Activated CD8-positive, alpha-beta memory T cell treated with anti-CD3 and anti-CD28 coated beads, Interleukin-2, amount 50 U/mL, for 1 hour (primary cell): ENCODE measurements around the gene MAGEB17.
"Not testable (repeated sequence)": the region's sequence is repeated elsewhere in the genome, so short reads cannot be mapped to it uniquely, and the experiment has no call there.

Source experiments
- DNase-seq: peaks from one replicate; pipeline ENCODE4 v3.0.0-alpha.2; 2020; ENCODE audit errors: extremely low read depth

Gene MAGEB17

GRCh38 chrX:16167181-16167580 lies at the start of gene MAGEB17:
Gene MAGEB17 (plus strand): TSS chrX:16167481. CDS start chrX:16170383, 2,902 bp downstream.
- DNase-seq: no peak

DNA sequence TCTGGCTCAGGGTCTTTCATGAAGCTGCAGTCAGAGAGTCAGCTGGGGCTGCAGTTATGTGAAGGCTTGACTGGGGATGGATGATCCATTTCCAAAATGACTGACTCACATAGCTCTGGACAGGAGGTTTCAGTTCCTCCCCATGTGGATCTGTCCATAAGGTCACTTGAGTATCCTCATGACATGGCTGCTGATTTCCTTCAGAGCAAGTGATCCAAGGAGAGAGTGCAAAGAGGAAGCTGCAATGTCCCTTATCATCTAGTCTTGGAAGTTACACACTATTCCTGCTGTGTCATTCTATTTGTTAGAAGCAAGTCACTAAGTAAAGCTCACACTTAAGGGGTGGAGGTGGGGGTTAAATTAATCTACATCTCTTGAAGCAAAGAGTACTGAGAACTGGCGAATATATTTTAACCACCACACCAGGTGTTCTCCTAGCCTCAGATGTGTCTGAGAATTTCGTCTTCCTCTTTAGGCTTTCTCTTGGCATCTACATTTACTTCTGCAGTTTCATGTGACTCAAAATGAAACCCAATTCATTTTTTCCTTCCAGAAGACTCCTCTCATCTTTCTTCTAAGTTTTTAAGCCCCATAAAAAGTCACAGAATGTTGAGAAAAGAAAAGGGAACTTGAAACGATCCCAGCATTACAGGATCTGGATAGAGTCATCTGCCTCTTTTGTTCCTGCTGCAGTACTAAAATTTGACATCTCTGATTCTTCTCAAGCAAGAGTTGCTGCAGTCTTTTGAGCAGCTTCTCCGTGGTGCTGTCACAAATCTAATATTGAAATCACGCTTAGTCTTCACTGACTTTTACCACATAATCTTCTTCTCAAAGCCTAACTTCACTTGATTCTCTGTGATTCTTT lies 47.7 kb upstream of the MAGEB17 start:
- DNase-seq: no peak

GRCh38 chrX:16120431-16120830 lies 46.9 kb upstream of the MAGEB17 start:
- no peak for DNase-seq

GRCh38 chrX:16123222-16123786 lies 44.0 kb upstream of the MAGEB17 start, which contains the start of gene GRPR:
Gene GRPR (plus strand): TSS chrX:16123565. CDS start chrX:16123954, 389 bp downstream.
- DNase-seq: no peak

DNA sequence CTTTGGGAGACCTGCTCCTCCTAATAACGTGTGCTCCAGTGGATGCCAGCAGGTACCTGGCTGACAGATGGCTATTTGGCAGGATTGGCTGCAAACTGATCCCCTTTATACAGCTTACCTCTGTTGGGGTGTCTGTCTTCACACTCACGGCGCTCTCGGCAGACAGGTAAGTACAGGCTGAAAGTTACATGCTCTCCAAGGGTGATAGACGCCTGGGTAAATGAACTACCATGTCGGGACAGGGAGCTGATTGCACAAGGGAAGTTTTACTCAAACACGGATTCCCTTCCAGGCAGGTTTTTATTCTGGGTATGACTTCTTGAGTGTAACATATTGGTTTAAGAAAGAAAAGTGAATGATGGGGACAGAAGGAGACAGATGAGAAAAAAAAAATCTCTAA lies 43.1 kb upstream of the MAGEB17 start:
- DNase-seq: no peak

DNA sequence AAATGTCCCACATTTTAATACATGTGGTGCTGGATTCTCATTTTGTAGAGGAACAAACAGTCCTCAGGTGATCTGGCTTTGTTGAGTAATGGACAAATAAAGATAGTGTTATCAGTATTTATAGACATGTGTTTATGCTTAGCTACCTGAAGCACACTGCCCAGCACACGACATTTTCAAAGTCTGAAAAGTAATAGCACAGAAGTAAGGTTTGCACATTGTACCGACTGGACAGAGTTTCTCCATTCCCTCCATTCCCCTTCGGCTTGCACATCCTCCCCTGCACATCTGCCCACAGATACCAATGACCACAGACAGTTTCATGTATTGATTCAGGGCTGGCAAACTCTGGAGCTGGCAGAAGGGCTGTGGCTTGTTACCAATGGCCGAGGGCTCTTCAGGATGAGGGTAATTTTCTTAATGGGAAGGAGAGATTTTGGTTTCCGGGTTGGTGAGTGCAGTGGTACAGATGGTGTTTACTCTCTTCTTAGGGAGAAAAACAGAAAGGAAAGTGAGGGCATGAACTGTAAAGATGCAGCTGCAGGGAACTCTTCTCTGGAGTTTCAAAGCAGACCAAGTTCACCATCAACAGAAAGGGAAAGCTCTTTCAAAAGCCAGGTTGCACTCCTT lies 41.6 kb upstream of the MAGEB17 start:
- no peak for DNase-seq

DNA sequence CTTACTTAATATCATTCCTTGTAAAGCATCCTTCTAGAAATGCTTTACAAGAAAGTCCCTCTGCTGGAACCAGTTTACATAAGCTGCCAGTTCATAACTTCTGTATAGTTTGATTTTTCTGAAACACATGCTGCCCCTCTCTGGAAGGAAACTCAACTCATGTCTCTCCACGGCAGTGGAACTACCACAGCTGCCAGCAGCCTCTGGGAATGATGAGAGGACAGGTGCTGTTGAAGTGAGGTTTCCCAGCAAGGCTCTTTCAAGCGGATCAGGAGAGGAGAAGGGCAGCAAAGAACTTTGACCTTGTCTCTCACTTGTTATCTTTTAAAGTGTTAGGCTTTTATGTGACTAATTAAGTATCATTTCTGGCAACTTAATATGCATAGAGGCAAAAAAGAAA lies 36.6 kb upstream of the MAGEB17 start:
- DNase-seq: no peak

- no peak for DNase-seq
These were observed 32.3 kb upstream of the MAGEB17 start for GRCh38 chrX:16134936-16135335.

DNA sequence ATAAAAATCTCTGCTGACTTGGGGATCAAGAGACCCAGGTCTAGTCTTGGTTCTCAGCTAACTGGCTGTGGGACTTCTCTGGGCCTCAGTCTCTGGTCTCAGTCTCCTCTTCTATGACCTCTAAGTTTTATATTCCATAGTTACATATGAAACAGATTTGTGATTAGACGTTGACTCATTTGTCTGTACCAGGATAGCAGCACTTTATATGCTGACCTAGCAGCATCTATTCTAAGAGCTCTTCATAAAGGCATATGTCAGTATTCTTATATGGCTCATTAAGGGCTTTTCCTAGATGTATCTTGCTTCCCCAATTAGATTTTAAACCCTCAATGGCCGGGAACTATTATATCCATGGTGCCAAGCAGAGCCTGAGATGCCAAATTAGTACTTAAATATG lies 31.2 kb upstream of the MAGEB17 start:
- DNase-seq: no peak

- no peak for DNase-seq
These were observed 29.7 kb upstream of the MAGEB17 start for GRCh38 chrX:16137416-16138107.

DNA sequence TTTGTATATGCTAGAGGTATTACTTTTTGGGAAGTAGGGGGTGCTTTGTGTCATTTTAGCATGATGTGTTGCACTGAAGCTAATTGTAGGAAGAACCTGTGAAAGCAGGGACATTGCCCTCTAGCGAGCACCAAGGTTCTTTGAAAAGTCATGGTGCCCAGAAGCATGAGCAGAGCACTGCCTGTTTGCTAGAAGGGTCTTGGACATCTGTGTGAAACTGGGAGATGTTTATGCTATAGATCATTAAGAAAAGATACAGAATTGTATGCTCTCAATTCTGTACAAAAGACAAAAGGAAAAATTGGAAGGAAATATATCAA lies 29.2 kb upstream of the MAGEB17 start:
- no peak for DNase-seq

- no peak for DNase-seq
These were observed 26.8 kb upstream of the MAGEB17 start for GRCh38 chrX:16140448-16140847.

GRCh38 chrX:16140983-16141382 lies 26.3 kb upstream of the MAGEB17 start:
- no peak for DNase-seq

DNA sequence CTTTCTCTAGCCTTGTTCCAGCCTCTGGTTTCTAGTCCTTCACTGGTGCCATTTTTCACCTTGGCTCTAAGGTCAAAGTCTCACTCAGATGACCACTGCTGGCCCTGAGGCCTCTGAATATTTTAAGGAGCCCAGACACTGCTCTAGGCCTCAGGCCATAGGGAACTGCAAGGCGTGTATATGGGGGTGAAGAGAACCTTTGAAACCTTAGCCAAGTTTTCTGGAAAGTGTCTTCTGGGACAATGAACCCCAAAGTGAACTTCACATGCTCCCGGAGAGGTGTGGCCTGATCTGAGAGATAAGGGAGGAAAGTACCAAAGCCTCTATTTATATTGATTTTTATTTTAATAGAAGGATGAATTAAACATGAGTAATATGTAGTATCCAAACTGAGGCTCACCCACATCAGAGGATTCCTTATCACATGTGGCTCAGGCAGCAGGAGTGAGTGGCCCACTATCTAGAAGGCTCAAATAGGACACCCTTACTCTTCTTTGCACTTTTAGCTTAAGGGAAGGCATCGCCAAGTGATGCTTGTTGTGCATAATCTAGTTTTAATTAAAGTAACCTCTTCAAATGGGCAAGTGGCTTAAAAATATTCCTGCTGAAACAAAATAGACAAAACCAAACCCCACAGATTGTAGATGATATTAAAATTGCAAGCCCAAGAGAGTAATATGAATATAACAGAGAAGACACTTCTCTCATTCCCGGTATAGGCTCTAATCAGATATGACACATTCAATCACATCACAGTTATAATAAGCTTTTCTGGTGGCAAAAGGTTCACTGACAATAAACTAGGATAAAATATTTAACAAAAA lies 25.6 kb upstream of the MAGEB17 start:
- no peak for DNase-seq

DNA sequence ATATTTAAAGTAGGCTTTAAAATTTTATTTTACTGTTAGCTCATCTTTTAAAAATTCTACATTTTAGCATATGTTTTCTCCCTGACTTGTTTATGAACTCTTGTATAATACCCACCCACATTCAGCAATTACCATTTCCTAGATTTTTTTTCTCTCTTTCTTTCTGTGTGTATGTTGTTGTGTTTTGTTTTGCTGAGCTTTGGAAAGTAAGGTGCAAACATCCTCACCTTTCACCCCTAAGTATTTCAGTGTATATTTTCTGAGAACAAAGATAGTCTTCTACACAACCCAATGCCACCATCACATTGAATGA lies 25.1 kb upstream of the MAGEB17 start:
- no peak for DNase-seq

- DNase-seq: no peak
These were observed 23.3 kb upstream of the MAGEB17 start for GRCh38 chrX:16143968-16144367.

DNA sequence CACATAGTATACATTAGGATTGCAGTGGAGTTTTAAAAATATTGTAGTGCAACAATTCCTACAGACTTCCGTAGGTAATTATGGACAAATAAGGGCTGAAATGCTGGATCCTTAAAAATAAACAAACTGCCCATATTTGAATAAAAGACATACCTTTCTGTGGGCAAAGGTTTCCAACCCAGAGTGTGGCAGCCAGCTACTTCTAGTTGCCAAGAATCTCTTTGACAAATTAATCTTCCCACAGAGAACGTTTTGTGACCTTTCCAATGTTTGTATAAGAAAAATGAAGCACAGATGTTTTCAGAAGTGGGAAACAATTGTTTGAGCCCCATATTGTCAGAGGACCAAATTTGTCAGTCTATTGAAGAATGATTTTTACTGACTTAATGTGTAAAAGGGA lies 22.9 kb upstream of the MAGEB17 start:
- DNase-seq: no peak

- DNase-seq: not testable (repeated sequence)
These were observed 22.2 kb upstream of the MAGEB17 start for GRCh38 chrX:16145093-16145492.

DNA sequence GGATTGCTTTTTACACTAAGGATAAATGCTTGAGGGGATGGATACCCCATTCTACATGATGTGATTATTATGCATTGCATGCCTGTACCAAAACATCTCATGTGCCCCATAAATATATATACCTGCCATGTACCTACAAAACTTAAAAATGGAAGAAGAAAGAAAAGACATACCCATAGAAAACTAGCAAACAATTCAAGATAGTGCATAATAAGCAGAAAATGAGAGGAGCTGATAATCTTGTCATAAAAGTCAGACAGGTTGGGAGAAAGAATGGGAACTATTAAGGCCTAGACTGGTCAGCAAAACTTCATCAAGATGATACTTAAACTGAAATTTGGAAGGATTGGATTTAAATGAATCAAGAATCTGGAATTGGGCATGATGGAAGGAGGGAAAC lies 21.6 kb upstream of the MAGEB17 start:
- no peak for DNase-seq

- DNase-seq: no peak
These were observed 18.4 kb upstream of the MAGEB17 start for GRCh38 chrX:16148896-16149295.

- DNase-seq: no peak
These were observed 11.6 kb upstream of the MAGEB17 start for GRCh38 chrX:16155581-16156096.
